GM10266 (cell line): ENCODE results near the gene GAL3ST2.

Experiments
- DNase-seq: peaks from one replicate; pipeline ENCODE4 v3.0.0; 2012; ENCODE audit errors: extremely low spot score
- CTCF ChIP-seq: IDR thresholded peaks from 2 replicates; pipeline ENCODE4 v1.5.1; 2012; ENCODE audit warnings: mild to moderate bottlenecking, low read depth; ENCODE audit not compliant: control insufficient read depth, insufficient read depth; ENCODE audit errors: missing control alignments

GAL3ST2 gene

GRCh38 chr2:241773511-241774418 lies 2.9 kb upstream of the GAL3ST2 start:
- no peak for DNase-seq
- no peak for TF ChIP-seq CTCF

- DNase-seq = no peak
- TF ChIP-seq CTCF = no peak
These were observed 2.0 kb upstream of the GAL3ST2 start for GRCh38 chr2:241774419-241775222.

- TF ChIP-seq CTCF = no peak
- peak; percentile 16 for DNase-seq
These were observed 1.1 kb upstream of the GAL3ST2 start for GRCh38 chr2:241775223-241776177.

GRCh38 chr2:241777170-241777685 lies 606 bp downstream of the GAL3ST2 start:
- no peak for TF ChIP-seq CTCF
- peak; percentile 22 for DNase-seq

- peak; percentile 10 for DNase-seq
- no peak for TF ChIP-seq CTCF
These were observed 1.3 kb downstream of the GAL3ST2 start for GRCh38 chr2:241777686-241778627.
